ENCODE results near the gene C13orf42.
"Not testable (repeated sequence)": the region's sequence is repeated elsewhere in the genome, so short reads cannot be mapped to it uniquely, and the experiment has no call there.

Gene C13orf42

DNA sequence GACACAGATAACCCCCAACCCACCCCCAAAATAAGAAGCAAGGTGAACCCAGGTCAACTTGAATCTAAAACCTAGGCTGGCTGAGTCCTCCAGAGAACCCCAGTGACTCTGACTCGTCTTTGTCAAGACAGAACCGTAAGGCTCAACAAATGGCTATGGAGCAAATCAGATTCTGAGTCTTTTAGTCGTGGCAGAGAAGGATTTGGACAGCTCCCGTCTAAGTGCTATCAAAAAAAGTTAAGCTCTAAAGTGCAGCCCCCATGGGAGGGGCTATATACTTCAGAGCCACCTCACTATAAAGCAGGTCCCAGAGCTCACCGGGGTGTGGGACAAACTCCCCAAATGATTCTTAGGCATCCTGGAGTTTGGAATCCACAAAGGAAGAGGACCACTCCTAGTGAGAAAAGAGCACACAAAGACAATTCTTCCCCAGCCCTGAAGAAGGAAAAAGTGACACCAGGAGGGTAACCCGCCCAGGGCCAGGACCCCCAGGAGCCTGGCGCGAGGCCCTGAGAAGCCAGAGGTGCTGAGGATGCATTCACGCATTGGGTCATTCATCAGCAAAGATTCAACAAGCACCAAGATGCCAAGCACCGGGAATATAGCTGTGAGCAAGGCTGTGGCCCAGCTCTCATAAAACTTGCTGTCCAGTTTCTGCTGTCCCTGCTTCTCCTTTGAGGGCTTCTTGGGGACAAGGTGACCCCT lies 25.4 kb upstream of the C13orf42 start:
- Mint-ChIP-seq H3K4me3 (no peak overlapping the region), H3K9me3 (peaks cover 0 to 8% of the 10 kb centered on the region in 2 donors), H3K27ac (no peak overlapping the region), H3K4me1 (no peaks in the 10 kb centered on the region), H3K27me3 (peaks cover 20% of the 10 kb centered on the region)
- no peak for ATAC-seq
- DNase-seq = no peak

DNA sequence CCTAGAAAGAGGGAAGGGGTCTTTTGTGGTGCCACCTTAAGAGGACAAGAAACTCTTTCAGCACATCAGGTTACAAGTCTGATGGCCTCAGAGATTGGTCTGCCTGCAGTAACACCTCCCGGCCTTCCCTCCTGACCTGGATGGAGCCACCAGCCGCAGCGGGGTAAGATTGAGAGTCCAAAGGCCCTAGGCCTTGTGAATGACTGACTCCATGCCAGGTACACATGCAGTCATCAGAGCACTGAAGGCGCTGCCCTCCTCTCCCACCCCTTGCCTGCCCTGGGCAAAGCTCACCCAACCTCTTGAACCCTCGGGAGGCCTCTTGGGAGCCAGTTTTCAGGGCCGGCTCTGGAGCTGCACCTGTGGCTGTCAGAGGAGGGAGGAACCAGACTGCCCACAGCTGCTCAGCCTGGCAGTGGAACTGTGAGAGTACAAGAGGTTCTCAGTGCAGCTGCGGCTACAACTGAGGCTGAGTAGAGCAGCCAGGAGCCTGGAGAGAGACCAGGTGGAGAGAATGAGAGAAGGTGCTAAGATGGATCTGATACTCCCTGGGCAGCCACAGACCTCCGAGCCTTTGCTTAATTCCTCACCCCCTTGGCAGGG lies 23.8 kb upstream of the C13orf42 start:
- peak overlapping the region in 1 of 2 donors; percentile 43 for H3K27ac Mint-ChIP-seq
- H3K27me3 Mint-ChIP-seq = peaks cover 14% of the 10 kb centered on the region
- H3K4me1 Mint-ChIP-seq = no peaks in the 10 kb centered on the region
- no peak overlapping the region for H3K4me3 Mint-ChIP-seq
- DNase-seq (no peak), ATAC-seq (no peak)
- H3K9me3 Mint-ChIP-seq = peaks cover 8 to 16% of the 10 kb centered on the region in 2 donors

DNA sequence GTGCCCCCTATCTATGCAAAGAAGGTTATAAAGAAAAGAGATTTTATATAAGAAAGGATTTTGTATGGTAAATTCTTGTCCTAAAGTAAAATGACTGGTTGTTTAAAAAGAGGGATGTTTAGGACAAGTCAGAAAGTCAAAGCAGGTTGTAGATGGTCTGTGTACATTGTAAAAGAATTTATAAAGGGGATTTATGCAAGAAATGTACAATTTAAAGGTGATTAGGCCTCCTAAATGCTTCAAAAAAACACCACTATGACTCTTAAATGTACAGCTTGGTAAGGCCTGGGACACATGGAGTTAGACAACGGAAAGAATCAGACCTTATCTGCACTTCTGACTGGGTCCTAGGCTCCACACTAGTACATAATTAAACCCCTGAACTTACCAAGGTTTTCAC lies 19.3 kb upstream of the C13orf42 start:
- H3K4me3 Mint-ChIP-seq = no peak overlapping the region
- no peak overlapping the region for H3K27ac Mint-ChIP-seq
- peaks cover 6% of the 10 kb centered on the region for H3K4me1 Mint-ChIP-seq
- peaks cover 7% of the 10 kb centered on the region for H3K27me3 Mint-ChIP-seq
- no peak for DNase-seq
- no peak for ATAC-seq
- peaks cover 16 to 22% of the 10 kb centered on the region in 2 donors for H3K9me3 Mint-ChIP-seq

DNA sequence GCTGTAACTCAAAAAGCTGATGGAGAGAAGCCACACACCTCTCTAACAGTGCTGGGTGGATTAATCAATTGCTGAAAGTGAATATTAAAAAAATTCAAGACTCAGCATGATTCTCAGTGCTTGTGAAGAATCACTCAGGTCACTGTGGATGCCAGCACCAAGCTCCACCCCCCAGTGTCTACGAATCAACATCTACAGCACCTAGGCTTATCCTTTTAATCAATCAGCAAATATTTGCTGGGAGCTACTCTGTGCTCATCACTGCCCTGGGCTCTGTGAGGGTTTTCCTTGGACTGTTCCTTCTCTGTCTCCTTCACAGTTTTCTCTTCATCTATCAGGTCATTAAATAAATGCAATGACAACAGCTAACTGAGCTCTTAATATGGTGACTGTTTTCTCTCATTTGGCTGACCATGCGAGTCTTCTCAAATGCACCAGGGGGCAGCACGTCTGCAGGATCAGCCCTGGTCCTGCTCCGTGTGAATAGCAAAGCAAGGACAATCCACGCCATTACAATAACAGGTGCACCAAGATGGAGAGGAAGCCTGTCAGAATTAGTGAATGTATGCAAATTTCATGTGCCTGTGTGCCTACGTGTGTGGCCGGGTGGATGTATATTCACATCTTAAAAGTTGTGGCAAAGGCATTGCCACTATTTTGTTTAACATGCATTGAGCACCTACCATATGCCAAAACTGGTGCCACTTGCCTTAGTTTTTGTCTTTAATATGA lies 14.6 kb upstream of the C13orf42 start:
- Mint-ChIP-seq H3K4me1 (peaks cover 28% of the 10 kb centered on the region), H3K9me3 (peaks cover 12 to 16% of the 10 kb centered on the region in 2 donors), H3K4me3 (no peak overlapping the region), H3K27ac (peak overlapping the region in 1 of 2 donors; percentile 34), H3K27me3 (peaks cover 30% of the 10 kb centered on the region)
- peak; percentile 79 for ATAC-seq
- peak; percentile 46 to 52 for DNase-seq

DNA sequence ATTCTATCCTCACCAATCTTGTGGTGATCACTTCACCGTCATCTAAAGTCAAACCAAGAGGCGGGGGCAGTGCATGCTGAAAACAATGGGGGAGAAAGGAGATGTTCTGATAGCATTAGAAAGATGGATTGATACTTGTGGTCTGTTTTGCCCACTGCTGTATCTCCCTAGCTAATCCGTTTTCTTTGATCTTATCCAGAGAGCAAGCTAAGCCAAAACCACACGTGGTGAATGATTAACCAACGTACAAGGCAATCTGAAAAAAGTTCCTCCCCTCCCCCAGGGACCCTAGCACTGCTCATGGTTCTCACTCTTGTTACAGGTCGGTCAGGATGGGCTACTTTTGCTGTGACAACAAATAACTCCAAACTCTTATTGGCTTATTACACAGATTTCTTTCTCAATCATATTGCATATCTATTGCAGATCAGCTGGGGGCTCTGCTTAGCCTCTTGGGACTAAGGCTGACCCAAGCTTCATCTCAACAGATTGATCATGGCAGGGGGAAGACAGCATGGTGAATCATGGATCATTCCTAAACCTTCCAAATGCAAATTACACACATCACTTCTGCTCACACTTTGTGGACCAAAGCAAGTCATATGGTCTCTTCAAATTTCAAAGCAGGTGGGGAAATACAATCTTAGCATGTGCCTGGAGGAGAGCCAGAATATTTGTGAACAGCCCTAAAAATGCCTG lies 11.9 kb upstream of the C13orf42 start:
- Mint-ChIP-seq H3K27ac (peak overlapping the region in 1 of 2 donors; percentile 49), H3K9me3 (peaks cover 0 to 5% of the 10 kb centered on the region in 2 donors), H3K4me1 (peaks cover 28% of the 10 kb centered on the region), H3K4me3 (no peak overlapping the region), H3K27me3 (peaks cover 43% of the 10 kb centered on the region)
- peak; percentile 88 for ATAC-seq
- DNase-seq = peak; percentile 41 to 45

DNA sequence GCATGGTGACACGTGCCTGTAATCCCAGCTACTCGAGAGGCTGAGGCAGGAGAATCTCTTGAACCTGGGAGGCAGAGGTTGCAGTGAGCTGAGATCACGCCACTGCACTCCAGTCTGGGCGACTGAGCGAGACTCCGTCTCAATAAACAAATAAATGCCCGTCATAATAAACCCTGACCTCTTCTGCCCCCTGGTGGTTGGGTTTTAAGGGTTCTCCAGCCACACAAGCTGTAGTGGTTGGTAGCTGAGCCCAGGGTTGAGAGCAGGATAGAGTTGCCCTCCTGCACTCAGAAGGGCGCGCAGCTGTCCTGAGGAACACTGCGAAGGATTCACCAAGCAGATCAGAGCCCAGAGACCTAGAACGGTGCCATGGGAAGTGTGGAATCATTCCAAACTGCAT lies 9.8 kb upstream of the C13orf42 start:
- H3K9me3 Mint-ChIP-seq, H3K27ac Mint-ChIP-seq, H3K4me3 Mint-ChIP-seq, ATAC-seq: not testable (repeated sequence)
- Mint-ChIP-seq H3K4me1 (peaks cover 27% of the 10 kb centered on the region), H3K27me3 (peaks cover 46% of the 10 kb centered on the region)
- DNase-seq = peak; percentile 28 to 33

DNA sequence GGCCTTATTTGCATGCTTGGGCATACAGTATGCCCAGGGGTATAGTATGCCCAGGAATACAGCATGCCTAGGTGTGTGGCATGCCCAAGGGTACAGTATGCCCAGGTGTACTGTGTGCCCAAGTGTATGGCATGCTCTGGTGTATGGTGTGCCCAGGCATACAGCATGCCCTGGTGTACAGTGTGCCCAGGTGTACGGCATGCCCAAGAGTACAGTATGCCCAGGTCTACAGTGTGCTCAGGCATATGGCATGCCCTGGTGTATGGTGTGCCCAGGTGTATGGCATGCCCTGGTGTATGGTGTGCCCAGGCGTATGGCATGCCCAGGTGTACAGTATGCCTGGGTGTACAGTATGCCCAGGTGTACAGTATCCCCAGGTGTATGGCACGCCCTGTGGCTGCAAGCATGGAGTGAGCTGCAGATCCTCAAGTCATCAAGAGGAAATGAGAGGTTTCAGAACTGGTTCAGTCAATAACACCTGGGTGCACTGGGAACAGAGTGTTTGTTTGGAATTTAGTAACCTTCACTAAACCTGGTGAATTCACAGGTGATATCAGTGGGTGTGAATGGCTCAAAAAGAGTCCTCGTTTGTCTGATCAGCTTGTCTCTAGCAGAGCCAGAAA lies 7.8 kb upstream of the C13orf42 start:
- H3K27ac Mint-ChIP-seq = no peak overlapping the region
- peaks cover 35% of the 10 kb centered on the region for H3K27me3 Mint-ChIP-seq
- DNase-seq (no peak), ATAC-seq (peak; percentile 24)
- H3K4me1 Mint-ChIP-seq = peaks cover 17% of the 10 kb centered on the region
- H3K4me3 Mint-ChIP-seq = no peak overlapping the region
- peaks cover 0 to 9% of the 10 kb centered on the region in 2 donors for H3K9me3 Mint-ChIP-seq

DNA sequence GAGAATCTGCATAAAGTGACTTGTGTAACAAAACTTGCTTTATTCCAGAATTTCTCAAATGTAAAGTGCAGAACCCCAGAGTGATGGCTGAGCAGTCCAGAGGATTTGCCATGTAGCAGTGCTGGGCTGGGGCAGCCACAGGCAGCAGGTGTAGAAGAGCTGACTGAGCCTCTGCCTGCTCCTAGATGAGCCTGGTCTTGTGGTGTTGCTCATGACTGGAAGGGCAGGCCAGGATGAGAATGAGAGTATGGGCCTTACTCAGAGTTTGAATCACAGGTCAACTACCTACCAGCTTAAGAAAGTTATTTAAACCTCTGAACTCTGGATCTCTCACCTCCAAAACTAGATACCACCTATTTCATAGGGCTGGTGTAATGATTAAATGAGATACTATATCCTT lies 2.9 kb upstream of the C13orf42 start:
- Mint-ChIP-seq H3K27me3 (peaks cover 13% of the 10 kb centered on the region), H3K4me1 (no peaks in the 10 kb centered on the region)
- no peak for ATAC-seq

DNA sequence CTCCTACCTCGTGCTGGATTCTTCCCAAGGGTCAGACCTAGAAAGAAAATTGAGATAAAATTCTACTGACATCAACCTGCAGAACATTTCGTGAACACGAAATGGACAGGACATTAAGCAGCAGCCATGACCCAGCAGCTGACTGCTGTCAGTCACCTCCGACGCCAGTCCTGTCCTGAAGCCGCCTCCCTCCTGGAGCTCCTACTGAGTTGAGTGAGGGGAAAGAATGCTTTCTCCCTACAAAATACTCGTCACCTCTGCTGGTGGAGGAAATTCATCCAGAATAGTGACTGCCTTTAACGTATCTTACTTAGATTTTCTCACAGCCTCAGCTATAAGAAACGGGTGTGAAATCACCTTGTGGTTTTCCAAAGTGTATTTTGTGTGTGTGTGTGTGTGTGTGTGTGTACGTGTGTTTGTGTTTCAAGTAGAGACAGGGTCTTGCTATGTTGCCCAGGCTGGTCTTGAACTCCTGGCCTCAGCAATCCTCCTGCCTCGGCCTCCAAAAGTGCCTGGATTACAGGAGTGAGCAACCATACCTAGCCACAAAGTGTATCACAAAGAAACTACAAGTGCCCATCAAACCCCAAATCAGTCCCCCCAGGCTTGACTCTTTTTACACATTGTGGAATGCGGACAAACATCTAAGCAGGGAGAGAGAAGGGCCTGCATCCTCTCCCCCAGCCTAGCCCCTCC lies 2.3 kb upstream of the C13orf42 start:
- Mint-ChIP-seq H3K4me1 (no peaks in the 10 kb centered on the region), H3K27ac (peak overlapping the region in 1 of 2 donors; percentile 48), H3K27me3 (peaks cover 13% of the 10 kb centered on the region), H3K9me3 (peaks cover 0 to 7% of the 10 kb centered on the region in 2 donors), H3K4me3 (no peak overlapping the region)
- ATAC-seq (no peak), DNase-seq (no peak)

More for the DNA sequence above, 2.9 kb upstream of the C13orf42 start:
- peaks cover 0 to 9% of the 10 kb centered on the region in 2 donors for H3K9me3 Mint-ChIP-seq
- H3K27ac Mint-ChIP-seq = peak overlapping the region in 1 of 2 donors; percentile 48
- no peak for DNase-seq
- no peak overlapping the region for H3K4me3 Mint-ChIP-seq

DNA sequence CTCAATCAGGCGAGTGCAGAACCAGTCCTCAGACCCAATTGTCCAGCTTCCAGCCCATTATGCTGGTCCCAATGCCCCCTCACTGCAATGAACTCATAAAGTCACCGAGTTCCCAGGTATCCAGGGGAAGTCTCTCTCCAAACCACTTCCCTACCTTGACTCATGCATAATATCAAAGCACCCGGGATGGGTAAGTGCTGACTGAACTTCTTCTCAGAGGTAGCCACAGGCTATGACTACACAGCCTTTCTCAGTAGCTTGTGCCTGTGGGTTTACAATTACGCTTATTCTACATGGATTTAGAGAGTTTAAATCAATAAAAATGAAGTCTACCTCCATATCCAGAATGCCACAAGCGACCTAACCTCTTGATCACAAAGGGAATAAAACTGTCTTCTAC lies 1.7 kb upstream of the C13orf42 start:
- H3K27ac Mint-ChIP-seq = no peak overlapping the region
- DNase-seq (no peak), ATAC-seq (no peak)
- H3K4me1 Mint-ChIP-seq = no peaks in the 10 kb centered on the region
- H3K4me3 Mint-ChIP-seq = no peak overlapping the region
- H3K9me3 Mint-ChIP-seq = peaks cover 0 to 2% of the 10 kb centered on the region in 2 donors
- H3K27me3 Mint-ChIP-seq = peaks cover 13% of the 10 kb centered on the region

DNA sequence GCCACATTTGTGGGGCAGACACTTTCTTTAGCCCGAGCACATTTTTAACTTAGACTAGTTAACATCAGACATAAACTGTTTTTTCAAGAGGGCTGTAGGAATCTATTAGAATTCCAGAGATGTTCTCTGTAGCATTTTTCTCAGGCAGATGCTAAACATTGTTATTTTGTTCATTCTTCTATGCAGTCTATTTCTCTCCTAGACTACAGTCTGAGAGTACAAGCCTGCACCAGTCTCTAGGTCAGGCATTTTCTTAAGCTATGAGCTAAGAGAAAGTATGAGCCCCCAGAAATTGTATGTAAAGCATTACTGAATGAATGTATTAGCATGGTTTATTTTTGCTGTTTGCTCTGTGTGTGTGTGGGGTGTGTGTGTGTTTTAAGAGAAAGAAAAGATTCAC lies 923 bp upstream of the C13orf42 start:
- H3K9me3 Mint-ChIP-seq = no peaks in the 10 kb centered on the region
- no peak for ATAC-seq
- H3K4me1 Mint-ChIP-seq = no peaks in the 10 kb centered on the region
- H3K27ac Mint-ChIP-seq = no peak overlapping the region
- H3K27me3 Mint-ChIP-seq = peaks cover 13% of the 10 kb centered on the region
- H3K4me3 Mint-ChIP-seq = no peak overlapping the region
- DNase-seq = no peak

DNA sequence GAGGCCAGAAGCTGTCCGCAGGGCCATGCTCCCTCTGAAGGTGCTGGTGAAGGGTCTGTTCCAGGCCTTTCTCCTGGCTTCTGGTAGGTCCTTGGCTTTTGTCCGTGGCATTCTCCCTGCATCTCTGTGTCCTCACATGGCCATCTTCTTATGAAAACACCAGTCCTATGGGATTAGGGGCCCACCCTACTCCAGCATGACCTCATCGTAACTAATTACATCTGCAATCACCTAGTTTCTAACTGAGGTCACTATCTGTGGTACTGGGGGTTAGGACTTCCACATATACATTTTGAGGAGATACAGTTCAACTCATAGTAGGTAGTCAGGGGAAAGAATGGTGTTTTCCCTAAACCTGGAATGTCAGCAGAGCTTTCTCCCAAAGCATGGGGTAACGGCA lies 3.1 kb downstream of the C13orf42 start:
- ATAC-seq = no peak
- Mint-ChIP-seq H3K27ac (peak overlapping the region in 1 of 2 donors; percentile 86), H3K4me3 (no peak overlapping the region), H3K27me3 (peaks cover 7% of the 10 kb centered on the region), H3K9me3 (no peaks in the 10 kb centered on the region), H3K4me1 (no peaks in the 10 kb centered on the region)
- DNase-seq = no peak

DNA sequence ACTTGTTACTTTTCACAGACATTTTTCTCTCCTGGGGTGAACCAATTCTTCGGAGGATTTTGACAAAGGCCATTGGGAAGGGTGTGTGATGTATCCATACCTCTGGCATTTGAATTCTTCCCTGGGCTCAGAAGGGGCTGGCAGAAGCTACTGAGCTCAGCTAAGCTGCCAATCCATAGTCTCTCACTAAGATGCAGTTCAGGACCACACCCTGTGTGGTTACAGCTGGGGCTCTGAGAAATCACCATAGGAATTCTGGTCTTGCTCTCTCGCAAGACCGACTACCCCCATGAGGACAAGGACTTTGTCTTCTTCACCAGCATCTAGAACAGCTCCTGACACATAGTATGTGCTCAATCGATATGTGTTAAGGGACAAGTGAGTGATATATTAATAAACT lies 6.0 kb downstream of the C13orf42 start:
- Mint-ChIP-seq H3K4me1 (no peaks in the 10 kb centered on the region), H3K27me3 (peaks cover 14% of the 10 kb centered on the region), H3K9me3 (no peaks in the 10 kb centered on the region), H3K4me3 (no peak overlapping the region), H3K27ac (no peak overlapping the region)
- ATAC-seq (no peak), DNase-seq (no peak)

DNA sequence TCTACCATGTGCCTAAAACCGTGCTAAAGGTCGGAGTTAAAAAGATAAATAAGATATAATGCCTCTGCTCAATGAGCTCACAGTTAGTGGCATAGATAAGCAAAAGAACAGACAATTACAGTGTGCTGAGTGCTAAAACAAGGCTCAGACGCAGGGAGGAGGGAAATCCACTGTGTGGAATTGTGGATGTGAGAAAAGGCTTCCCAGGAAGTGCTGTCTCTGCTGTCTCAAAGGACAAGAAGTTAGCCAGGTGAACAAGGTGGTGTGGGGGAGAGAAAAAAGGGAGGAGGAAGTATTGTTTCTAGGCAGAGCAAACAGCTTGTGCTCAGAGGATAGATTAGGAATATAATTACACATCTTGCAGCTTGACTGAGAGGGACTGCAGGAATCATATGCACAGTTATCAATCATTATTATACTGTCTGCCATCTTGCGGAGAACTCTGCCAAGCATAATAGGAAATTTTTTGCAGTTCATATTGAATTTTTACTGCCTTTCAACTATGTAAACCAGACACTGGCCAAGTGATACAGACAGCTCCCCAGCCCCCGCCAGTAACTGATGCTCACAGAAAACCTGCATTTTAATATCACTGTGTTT lies 9.3 kb downstream of the C13orf42 start:
- no peak overlapping the region for H3K27ac Mint-ChIP-seq
- no peaks in the 10 kb centered on the region for H3K4me1 Mint-ChIP-seq
- no peak for ATAC-seq
- no peaks in the 10 kb centered on the region for H3K9me3 Mint-ChIP-seq
- H3K4me3 Mint-ChIP-seq = no peak overlapping the region
- DNase-seq = no peak
- H3K27me3 Mint-ChIP-seq = peaks cover 24% of the 10 kb centered on the region

Measured in stimulated activated naive CD8-positive, alpha-beta T cell treated with anti-CD3 and anti-CD28 coated beads, Interleukin-15, amount 100 ng/mL, for 72 hours (primary cell).